ENCODE measurements around the gene KY.

KY gene, protein sequence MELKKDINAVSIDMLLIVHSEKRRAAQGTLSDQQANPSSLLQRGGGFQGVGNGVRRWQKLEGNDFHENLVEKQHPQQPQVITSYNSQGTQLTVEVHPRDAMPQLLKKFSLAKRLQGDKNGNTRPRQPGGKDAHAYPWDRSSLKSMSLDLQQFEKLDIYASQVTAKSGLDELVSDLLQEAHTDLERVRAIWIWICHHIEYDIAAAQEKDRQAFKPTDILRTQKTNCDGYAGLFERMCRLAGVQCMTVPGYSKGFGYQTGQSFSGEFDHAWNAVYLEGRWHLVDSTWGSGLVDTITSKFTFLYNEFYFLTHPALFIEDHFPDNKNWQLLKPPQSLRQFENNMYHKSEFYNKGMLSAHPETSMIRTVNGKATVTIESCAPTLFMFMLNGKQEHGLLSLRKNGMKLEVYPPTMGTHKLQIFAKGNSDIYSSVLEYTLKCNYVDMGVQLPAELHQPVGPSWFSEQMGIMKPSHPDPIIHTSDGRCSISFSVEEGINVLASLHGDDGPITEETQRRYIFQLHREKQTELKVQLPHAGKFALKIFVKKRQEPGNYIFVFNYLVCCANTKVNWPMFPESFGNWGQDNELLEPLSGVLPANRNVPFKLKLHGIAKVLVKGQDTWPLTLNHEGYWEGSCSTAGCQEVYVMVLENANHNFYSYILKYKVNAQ

DNA sequence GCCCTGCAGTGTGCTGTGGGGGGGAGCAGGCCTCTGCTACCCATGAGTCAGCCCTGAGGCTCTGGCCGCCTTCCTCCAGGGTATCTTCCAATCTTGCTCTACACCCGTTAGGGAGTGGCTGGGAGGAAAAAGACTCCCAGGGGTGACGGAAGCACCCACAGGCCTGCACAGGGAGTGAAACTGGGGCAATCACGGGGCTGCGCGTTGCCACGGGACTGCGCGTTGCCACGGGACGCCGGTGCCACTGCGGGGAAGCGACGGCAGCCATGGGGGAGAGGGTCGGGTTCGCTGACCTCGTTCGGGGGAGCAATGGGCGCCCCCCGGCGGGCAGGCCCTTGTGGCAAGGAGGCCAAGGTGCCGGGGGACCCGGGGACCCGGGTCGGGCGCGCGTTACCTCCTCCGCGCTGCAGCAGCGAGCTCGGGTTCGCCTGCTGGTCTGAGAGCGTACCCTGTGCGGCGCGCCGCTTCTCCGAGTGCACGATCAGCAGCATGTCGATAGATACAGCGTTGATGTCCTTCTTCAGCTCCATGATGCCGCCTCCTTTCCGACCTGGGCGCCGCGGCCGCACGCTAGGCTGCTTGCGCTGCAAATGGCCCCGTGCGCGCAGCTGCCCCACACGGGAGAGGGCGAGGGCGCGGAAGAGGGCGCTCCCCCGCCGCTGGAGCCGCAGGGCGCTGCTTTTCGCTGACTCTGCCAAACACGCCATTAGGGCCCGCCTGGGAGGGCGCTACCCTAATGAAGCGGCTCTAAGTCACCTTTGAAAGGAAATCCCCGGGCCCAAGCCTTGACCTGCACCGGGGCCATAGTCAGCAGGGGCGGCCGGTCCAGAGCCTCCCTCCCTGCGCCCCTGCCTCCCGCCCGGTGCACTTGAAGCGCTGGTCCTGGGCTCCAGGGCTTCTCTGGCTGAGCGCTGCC, at the start of gene KY:
Gene KY (minus strand): TSS at position 592 of the 916 bp plus-strand sequence. CDS start 62 bp downstream, at position 530.
- no peak for DNase-seq (ENCODE audit: low read depth, low spot score)

DNA sequence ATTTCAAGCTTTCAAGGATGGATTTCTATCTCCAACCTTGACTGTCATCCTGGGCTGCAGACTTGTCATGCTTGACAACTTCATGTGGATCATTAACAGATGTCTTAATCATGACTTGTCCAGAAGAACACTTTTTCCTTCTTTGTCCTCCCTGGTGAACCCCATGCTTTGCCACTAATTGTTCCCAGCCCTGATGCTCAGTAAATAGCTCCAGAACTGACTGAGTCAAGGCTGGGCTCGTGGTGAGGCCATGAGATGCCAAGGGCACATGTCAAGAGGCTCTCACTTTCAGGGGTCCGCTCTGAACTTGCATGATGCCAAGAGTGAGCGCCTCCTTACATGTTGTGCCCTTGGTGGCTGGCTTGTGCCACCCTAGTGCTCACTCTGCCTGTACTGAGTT, 48.9 kb upstream of the KY start:
- DNase-seq (ENCODE audit: low read depth, low spot score): no peak

DNA sequence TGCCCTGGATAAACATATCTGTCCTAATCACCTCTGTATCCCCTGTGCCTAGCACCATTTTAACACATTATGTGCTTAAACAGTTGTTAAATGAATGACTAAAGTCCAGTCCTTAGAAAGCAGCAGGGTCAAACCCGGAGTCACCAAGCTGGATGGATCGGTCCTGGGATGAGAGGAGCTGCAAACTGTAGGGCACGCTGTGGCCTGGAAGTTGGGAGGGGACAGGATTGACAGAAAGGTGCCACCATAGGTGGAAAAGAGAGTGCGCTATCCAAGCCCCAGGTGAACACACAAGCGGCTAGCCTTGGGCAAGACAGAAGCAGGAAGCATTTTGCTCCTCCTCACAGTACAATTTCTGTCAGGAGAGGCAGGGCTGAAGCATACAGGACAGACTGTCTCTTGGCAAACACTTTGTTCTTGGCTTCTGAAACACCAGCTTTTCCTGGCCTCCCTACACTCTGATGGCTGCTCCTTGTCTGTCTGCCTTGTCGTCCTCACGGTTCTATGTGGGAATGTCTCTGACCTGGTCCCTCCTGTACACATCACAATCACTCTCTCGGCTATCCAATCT, 48.4 kb upstream of the KY start:
- no peak for DNase-seq (ENCODE audit: low read depth, low spot score)

DNA sequence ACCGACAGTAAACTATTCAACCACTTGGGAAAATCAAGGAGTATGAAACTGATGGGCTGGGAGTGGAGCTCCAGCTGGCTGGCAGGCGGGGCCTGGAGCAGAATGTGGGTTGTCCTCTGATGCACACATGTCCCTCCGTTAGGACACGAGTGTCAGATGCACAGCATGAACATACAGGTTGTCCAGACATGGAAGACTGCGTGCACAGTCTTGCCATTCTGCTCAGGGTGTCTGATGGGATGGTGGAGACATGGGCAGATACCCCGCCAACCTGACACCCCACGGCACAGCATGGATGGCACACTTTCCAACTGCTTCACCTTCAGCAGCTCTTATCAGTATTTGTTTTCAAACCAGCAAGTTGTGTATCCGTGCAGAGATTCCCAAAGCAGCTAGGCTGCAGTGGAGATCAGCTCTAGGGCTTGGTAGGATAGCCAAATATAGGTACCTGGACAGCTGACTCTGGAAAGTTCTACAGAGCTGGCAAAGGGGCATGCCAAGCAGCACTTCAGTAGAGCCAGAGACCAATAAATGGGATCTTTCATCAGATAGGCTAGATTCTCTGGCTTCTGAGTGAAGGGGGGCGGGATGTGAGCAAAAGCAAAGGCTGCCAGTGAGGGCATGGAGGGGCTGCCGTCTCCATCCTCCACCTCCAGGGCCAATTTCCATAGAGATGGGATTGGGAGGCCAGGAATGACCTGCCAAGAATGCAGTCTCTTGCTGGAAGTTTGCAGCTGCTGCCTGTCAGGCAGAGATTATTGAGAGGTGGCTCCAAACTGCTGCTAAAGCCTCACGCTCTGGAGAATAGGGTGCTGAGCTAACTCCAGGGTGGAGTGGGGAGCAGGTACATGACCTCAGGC, 47.2 kb upstream of the KY start:
- no peak for DNase-seq (ENCODE audit: low read depth, low spot score)

DNA sequence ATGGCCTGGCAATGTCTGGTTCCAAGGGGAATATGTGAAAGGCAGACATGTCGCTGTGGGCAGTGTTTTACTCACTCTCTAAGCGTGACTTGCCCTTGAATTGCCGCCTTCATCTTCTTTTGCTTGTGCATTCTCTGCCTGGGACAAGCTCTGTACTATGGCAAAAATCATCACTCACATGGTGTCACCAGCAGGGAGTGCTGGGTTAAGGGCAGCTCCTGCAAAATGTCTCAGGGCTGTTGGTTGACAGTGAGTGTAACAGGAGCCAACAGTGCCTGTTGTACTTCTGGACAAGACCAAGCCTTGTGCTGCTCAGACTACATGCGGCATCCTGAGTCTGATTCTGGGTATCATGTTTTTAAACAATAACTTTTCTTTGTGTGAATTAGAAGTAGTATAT, 45.3 kb upstream of the KY start:
- DNase-seq (ENCODE audit: low read depth, low spot score): no peak

DNA sequence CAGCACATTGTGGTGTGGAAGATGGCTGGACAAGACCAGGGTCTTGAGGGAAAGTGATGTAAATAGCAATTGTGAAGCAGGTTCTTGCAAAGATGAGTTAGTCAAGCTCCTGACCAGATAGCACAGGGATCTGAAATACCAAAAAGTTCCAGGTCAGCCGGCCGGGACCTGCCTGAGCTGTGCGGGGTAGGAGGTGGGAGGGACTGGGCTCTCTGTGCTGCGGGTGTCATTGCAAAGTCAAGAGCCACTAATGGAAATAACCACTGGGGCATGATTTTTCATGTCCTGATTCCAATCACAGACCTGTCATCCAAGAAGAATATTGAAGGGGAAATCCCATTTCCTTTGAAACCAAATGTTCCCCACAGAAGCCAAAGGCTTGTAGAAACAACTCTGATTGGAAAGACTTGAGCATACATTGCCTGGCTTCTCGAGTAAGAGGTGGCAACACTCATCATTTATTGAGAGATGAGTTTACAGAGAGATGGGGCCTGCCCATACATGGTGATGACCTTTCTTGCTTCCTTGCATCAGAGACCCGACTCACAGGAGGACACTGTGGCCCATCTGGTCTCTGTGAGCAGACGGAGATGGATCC, 44.2 kb upstream of the KY start:
- no peak for DNase-seq (ENCODE audit: low read depth, low spot score)

DNA sequence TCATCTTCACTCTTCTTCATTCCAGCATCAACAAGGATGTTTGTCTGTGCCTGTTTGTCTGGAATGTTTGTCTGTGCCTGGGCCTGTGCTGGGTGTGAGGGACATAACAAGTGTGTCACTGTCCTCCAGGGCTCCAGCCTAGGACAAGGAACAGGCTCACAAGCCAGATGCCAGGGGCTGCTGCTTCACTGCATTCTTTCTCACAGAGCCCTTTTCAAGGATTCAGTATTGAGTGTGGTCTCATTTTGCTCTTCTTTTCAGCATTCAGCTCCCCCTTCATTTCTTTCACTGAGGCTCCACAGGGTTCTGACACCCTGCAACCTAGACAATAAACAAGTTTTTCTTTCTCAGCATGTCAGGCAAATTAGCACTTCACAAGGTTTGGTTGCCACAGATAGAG, 43.6 kb upstream of the KY start:
- no peak for DNase-seq (ENCODE audit: low read depth, low spot score)

DNA sequence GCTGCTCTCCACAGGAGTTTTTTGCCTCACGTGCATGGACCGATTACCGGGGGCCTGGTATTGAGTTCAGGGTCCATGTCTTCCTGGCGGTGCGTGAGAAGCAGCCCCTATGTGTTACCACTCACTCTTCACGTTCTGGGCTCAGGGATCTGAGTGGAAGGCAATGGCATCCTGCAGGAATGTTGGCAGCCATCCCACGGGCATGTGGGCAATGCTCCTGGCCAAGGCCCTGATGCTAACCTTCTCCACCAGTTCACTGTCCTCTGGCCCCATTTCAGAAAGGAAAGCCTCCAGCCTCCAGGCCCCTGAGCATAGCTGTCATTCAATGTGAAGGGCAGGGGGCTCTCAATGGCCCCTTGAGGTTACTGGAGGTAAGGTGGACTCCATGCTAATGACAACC, 43.0 kb upstream of the KY start:
- no peak for DNase-seq (ENCODE audit: low read depth, low spot score)

DNA sequence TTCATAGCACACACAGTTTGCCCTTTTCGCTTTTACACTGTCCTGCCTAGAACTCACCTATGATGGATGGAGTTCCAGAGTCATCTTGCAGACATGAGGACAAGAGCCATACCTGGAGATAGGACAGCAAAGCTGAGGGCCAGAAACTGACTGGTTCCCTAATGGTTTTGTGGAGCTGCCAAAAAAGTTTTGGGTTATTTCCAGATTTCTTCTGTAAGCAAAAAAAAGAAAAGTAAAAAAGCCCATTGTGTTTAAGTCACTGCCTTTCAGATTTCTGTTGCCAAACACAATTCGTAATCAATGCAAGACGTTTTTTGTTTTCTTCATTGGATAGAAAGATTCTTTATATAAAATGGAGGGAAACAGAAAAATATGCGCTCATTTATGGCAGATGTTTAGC, 42.4 kb upstream of the KY start:
- DNase-seq (ENCODE audit: low read depth, low spot score): no peak

DNA sequence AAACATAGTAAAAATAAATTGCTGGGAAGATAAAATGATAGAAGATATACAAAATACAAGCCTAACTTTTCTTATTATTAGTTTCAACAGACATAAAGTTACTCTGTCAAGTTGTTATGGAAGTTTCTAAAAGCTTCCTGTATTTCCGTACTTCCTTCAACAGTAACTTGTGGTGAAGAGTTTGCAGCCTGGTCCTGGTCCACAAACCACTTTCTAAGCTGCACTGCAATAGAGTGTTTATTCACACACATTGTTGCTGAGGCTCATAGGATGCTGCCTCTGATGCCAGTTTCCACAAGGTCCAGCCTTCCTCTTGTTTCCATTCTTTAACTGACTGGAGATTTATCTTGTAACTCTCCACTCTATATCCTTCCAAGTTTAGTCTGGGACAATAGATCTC, 39.4 kb upstream of the KY start:
- no peak for DNase-seq (ENCODE audit: low read depth, low spot score)

DNA sequence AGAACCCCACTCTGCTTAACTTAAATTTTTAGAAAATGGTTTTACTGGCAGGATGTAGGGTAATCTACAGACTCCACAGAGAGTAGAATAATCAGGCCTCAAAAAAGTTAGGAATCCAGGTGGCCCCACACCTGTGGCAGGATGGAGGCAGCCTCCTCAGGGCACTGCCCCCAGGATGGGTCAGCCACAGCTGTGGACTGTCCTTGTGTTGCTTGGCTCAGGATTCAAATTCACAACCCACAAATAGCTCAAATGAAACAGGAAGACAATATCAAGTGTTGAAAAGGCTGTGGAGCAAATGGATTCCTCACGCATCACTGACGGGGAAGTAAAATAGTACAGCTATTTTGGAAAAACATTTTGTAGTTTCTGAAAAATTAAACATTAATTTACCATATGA, 36.8 kb upstream of the KY start:
- no peak for DNase-seq (ENCODE audit: low read depth, low spot score)

DNA sequence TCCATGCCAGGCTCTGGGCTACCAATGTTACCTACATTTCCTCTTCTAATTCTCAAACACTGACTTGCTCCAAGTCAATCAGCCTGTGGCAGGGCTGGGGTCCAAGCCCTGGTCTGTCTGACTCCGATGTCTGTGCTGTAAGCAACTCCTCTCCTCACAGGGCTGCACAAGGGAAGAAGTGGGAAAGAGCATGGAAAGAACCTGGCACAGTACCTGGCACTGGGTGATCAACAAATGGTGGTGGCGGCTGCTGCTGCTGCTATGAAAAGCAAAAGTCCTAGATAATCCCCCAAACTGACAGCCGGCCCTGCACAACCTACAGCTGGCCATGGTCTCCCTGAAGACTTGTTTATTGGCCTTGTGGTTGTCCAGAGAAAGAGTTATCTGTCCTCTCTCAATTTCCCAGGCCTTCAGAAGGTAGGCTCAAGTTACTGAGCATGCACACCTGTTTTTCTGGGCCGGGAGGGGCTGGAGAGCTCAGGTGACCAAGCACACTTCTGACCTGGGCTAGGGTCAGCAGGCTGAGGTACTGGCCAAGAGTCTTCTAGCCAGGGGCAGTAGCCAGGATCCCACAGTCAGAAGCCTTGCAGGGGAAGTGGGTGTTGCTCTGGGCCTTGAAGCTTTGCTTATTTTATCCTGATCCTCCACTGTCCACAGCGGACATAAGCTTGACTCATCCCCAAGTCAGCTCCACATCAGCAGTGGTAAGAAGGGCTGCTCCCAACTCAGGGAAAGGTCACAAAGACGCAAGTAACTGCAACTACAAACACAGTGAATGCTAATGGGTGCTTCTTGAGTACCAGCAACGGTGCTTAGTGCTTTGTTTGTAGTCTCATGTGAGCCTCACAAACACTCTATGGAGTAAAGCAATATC, 35.3 kb upstream of the KY start:
- no peak for DNase-seq (ENCODE audit: low read depth, low spot score)

DNA sequence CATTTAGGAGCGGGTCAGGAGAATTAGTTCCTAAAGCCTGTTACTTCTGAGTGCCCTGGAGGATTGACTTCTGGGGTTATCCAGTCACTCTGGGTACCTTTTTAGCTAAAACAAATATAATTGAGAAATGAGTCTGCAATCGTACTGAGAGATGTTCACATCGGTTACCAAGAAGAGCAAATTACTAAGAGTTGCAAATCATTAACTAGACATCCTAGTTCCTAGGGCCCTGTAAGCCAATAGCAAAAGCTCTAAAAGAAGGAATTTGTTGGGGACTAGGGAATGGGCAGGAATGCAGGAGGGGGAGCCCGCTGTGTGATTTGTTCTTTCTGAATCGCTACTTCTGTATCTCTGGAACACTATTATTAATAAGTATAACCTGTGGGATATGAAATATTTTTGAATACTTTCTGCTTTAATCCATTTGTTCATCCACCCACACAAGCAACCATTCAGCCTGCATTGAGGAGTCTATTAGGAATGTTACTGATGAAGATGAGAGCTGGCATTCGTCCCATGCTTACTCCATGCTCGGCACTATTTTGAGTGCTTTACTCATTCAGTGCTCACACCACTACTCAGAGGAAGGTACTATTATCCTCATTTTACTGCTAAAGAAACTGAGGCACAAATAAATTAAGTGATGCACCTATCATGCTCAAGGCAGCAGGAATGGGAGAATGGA, 31.5 kb upstream of the KY start:
- DNase-seq (ENCODE audit: low read depth, low spot score): no peak

DNA sequence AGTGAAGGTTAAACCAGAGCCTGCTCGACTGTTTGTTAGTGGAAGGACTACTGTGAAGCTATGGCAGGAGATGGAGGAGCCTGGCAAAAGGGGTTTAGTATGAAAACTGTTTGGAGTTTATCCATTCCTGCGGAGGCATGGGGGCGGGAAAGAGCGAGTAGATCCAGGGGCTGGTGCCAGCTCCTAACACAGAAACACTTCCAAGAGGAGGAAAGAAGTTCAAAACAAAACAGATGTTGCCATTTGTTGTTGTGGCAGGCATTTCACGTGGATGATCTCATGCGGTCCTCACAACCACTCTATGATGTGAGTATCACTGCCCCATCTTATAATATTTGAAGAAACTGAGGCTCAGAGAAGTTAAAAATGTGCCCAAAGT, 30.7 kb upstream of the KY start:
- no peak for DNase-seq (ENCODE audit: low read depth, low spot score)

DNA sequence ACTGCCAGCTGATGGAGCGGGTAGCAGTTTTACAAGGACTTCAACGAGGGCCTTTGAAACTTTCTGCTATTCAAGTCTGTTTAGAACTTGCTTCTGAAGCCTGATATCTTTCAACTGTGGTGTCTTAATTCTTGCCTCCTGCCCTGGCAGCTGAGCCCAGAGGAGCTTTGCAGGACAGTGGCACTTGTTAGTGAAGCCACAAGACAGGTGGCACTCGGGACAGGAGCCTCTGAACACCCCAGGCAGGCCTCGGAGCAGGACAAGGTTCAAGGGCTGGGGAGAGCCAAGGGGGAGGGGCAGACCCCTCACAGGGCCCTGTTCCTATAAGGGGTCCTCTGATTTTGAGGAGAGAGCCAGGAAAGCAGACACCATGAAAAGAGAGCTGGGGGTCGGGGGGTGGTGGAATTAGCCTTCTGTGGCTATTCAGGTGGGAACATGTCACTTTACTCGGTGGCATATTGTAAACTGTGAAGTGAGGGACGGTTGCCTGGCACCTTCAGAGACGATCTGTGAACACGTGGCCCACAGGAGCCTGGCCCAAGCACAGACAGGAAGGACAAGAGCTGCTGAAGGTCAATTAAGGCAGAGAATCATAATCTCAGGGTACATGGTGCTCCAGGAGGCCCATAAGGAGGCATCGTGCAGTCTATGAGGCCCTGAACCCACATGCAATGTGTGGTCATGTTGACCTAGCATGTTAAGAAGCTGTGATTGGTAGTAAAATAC, 30.1 kb upstream of the KY start:
- DNase-seq (ENCODE audit: low read depth, low spot score): no peak

DNA sequence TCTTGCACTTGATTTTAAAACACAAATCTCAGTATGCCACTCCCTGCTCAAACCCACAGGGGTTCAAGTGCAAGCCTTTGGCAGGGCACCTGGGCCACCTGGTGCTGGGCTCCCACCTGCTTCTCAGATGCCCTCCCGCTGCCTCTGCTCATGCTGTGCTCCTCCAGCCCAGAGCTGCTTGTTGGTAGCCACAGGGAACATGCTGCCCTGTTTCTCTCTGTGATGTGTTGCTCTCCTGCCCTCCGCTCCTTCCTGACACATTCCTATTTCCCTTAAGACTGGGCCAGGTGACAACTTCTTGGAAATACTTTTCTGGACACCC, 27.1 kb upstream of the KY start:
- DNase-seq (ENCODE audit: low read depth, low spot score): no peak

DNA sequence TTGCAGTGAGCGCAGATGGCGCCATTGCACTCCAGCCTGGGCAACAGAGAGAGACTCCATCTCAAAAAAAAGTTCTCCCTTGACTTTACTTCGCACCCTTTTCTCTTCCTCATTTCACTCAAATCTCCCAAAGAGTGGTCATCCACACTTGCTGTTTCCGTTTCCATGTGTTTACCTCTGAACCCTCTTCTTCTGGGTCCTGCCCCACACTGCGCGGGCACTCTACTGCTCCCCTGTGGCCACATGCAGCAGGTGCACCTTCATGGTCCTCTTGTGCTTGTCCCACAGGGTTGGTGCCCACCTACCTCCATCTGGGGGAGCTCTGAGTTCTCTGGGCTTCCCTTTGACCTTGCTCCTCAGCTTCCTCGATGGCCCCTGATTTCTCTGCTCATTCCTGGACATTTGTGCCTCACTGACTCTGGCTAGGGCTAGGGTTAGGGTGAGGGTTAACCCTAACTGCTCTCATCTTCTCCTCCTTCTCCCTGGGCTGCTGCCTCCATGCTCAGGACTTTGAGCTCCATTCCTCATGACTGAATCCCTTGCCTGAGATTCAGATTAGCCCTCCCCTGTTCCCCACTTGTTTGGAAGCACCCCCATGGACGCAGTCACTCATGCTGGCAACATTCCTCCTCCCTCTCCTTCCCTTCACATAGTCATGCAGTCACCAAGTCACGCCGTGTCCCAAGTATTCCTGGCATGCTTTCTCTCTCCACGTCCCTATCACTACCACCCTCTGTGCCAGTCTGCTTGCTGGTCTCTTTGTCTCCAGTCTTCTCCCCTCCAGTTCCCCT, 26.6 kb upstream of the KY start:
- no peak for DNase-seq (ENCODE audit: low read depth, low spot score)
